ENCODE measurements around the gene SERTAD1.

The SERTAD1 gene

GRCh38 chr19:40394816-40395210 is 31.0 kb downstream of the SERTAD1 start:
- Histone ChIP-seq H3K9me3 (replicated peaks in 1 of 2; ENCODE audit: control insufficient read depth in 2 of 2, insufficient read depth in 1 of 2, low read depth in 1 of 2, low read length in 2 of 2) (no peaks in the 10 kb centered on the region), H2BK5ac (ENCODE audit: low read length) (no peak overlapping the region), H3K4me1 (ENCODE audit: control insufficient read depth in 2 of 2, insufficient read depth in 1 of 2, low read depth in 1 of 2, low read length in 2 of 2) (peaks cover 0 to 5% of the 10 kb centered on the region in 2 donors), H4K8ac (ENCODE audit: low read depth, low read length) (no peak overlapping the region), H2AFZ (ENCODE audit: low read length) (no peak overlapping the region), H3K23ac (ENCODE audit: low read depth, low read length, poor library complexity) (peak overlapping the region; percentile 44), H2BK12ac (ENCODE audit: low read length) (no peak overlapping the region), H3K4me2 (ENCODE audit: insufficient read depth, low read length, poor library complexity, severe bottlenecking) (no peak overlapping the region), H3K18ac (ENCODE audit: low read length) (peak overlapping the region; percentile 2), H4K91ac (ENCODE audit: low read depth, low read length, poor library complexity) (no peak overlapping the region), H2BK120ac (ENCODE audit: low read depth, low read length) (no peak overlapping the region), H3K14ac (ENCODE audit: low read length) (no peak overlapping the region), H3K27me3 (ENCODE audit: control insufficient read depth in 3 of 3, insufficient read depth in 3 of 3, low read depth in 1 of 3, low read length in 3 of 3) (peaks cover 0 to 5% (median 4%) of the 10 kb centered on the region in 3 experiments), H3K4me3 (ENCODE audit: low read length in 2 of 2) (no peak overlapping the region), H3K27ac (replicated peaks; ENCODE audit: low read length) (no peak overlapping the region), H3K36me3 (replicated peaks in 1 of 2; ENCODE audit: control insufficient read depth in 2 of 2, insufficient read depth in 2 of 2, low read length in 2 of 2) (no peaks in the 10 kb centered on the region), H2BK15ac (ENCODE audit: low read length) (peak overlapping the region; percentile 62), H2AK5ac (ENCODE audit: low read depth, low read length) (peak overlapping the region; percentile 74), H3K79me1 (ENCODE audit: low read depth, low read length) (no peaks in the 10 kb centered on the region), H3K4ac (ENCODE audit: low read length) (no peak overlapping the region), H3K9ac (ENCODE audit: low read depth, low read length, poor library complexity) (peak overlapping the region; percentile 72)
- no peak for DNase-seq (ENCODE audit: low spot score)
- no CpG with 5 or more reads among the region's 13 CpGs for WGBS, 2 donors (ENCODE audit: extremely low coverage in 2 of 2, insufficient read length in 2 of 2, insufficient replicate concordance in 1 of 2)

DNA sequence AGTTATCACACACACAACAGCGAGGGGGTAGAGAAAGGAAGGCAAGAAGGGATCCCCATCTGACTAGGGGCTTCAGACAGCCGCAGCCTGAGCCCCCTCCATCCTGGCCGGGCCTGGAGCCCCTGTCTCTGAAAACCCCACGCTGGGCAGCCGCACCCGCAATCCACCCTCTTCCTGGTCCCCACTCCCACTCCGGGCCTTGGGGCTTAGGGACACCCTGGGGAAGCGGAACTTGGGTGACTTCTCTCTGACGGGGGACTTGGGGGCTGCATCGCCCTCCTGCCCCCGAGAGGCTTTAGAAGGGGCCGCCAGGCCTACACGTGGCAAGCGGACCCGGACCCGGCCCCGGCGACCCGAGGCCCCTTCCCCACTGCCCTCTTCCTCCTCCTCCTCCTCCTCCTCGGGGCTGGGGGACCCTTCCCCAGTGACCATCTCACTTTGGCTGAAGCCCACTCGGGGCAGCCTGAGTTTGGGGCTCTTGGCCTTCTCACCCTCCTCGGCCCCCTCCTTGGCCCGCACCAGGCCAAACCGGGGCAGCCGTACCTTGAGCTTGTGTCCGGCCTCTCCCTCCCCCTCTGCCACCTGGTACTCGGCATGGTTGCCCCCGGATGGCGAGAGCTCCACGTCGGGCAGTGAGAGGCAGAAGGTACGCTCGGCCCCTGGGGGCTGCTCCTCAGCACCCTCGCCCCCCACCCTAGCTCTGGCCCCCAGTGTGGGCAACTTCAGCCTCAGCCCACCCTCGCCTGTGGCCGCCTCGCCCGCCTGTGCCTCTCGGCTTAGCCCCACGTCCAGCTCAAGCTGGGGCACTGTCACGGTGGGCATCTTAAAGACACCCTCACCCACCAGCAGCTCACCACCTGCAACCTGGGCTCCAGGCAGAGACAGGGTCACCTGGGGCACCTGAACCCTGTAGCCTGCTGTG is 31.6 kb downstream of the SERTAD1 start:
- Histone ChIP-seq H2BK5ac (ENCODE audit: low read length) (no peak overlapping the region), H4K91ac (ENCODE audit: low read depth, low read length, poor library complexity) (no peak overlapping the region), H3K79me1 (ENCODE audit: low read depth, low read length) (no peaks in the 10 kb centered on the region), H2BK15ac (ENCODE audit: low read length) (peak overlapping the region; percentile 51), H3K23ac (ENCODE audit: low read depth, low read length, poor library complexity) (no peak overlapping the region), H3K27ac (replicated peaks; ENCODE audit: low read length) (no peak overlapping the region), H3K36me3 (replicated peaks in 1 of 2; ENCODE audit: control insufficient read depth in 2 of 2, insufficient read depth in 2 of 2, low read length in 2 of 2) (no peaks in the 10 kb centered on the region), H3K9me3 (replicated peaks in 1 of 2; ENCODE audit: control insufficient read depth in 2 of 2, insufficient read depth in 1 of 2, low read depth in 1 of 2, low read length in 2 of 2) (no peaks in the 10 kb centered on the region), H2BK12ac (ENCODE audit: low read length) (peak overlapping the region; percentile 68), H3K9ac (ENCODE audit: low read depth, low read length, poor library complexity) (peak overlapping the region; percentile 50), H3K4me2 (ENCODE audit: insufficient read depth, low read length, poor library complexity, severe bottlenecking) (no peak overlapping the region), H4K8ac (ENCODE audit: low read depth, low read length) (no peak overlapping the region), H3K4ac (ENCODE audit: low read length) (no peak overlapping the region), H3K18ac (ENCODE audit: low read length) (peak overlapping the region; percentile 2), H3K14ac (ENCODE audit: low read length) (no peak overlapping the region), H2AK5ac (ENCODE audit: low read depth, low read length) (peak overlapping the region; percentile 74), H3K4me1 (ENCODE audit: control insufficient read depth in 2 of 2, insufficient read depth in 1 of 2, low read depth in 1 of 2, low read length in 2 of 2) (peaks cover 0 to 5% of the 10 kb centered on the region in 2 donors), H2AFZ (ENCODE audit: low read length) (no peak overlapping the region), H3K27me3 (ENCODE audit: control insufficient read depth in 3 of 3, insufficient read depth in 3 of 3, low read depth in 1 of 3, low read length in 3 of 3) (peaks cover 0 to 5% (median 4%) of the 10 kb centered on the region in 3 experiments), H3K4me3 (ENCODE audit: low read length in 2 of 2) (no peak overlapping the region), H2BK120ac (ENCODE audit: low read depth, low read length) (no peak overlapping the region)
- no CpG with 5 or more reads among the region's 41 CpGs for WGBS, 2 donors (ENCODE audit: extremely low coverage in 2 of 2, insufficient read length in 2 of 2, insufficient replicate concordance in 1 of 2)
- DNase-seq (ENCODE audit: low spot score), result no peak

DNA sequence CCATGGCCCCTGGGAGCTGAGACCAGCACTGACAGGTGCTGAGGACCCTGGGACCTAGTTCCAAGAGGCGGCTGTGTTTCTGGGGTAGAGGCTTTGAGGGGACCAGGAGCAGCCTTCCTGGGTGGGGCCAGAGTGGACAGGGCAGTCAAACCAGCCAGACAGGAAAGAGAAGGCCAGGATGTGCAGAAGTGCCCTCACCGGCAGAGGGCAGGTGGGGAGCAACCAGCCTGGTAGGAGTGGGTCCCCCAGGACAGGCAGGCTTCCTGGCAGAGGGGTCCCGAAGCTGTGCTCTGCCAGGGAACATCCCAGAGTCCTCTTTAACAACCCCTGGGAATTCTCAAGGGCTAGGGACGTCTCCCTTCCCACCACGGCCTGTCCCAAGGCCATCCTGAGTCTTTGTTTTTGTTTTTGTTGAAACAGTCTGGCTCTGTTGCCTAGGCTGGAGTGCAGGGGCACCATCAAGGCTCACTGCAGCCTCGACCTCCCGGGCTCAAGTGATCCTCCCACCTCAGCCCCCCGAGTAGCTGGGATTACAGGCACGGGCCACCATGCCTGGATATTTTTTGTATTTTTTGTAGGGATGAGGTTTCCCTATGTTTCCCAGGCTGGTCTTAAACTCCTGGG is 32.8 kb downstream of the SERTAD1 start:
- no peak overlapping the region for H3K27ac ChIP-seq (replicated peaks; ENCODE audit: low read length)
- H3K27me3 ChIP-seq (ENCODE audit: control insufficient read depth in 3 of 3, insufficient read depth in 3 of 3, low read depth in 1 of 3, low read length in 3 of 3), result peaks cover 0 to 5% (median 0%) of the 10 kb centered on the region in 3 experiments
- no peaks in the 10 kb centered on the region for H3K36me3 ChIP-seq (replicated peaks in 1 of 2; ENCODE audit: control insufficient read depth in 2 of 2, insufficient read depth in 2 of 2, low read length in 2 of 2)
- no peak overlapping the region for H3K4me2 ChIP-seq (ENCODE audit: insufficient read depth, low read length, poor library complexity, severe bottlenecking)
- H2AK5ac ChIP-seq (ENCODE audit: low read depth, low read length), result no peak overlapping the region
- peak overlapping the region; percentile 5 for H3K18ac ChIP-seq (ENCODE audit: low read length)
- H4K91ac ChIP-seq (ENCODE audit: low read depth, low read length, poor library complexity), result no peak overlapping the region
- H2BK15ac ChIP-seq (ENCODE audit: low read length), result no peak overlapping the region
- H3K9me3 ChIP-seq (replicated peaks in 1 of 2; ENCODE audit: control insufficient read depth in 2 of 2, insufficient read depth in 1 of 2, low read depth in 1 of 2, low read length in 2 of 2), result no peaks in the 10 kb centered on the region
- H2BK120ac ChIP-seq (ENCODE audit: low read depth, low read length), result no peak overlapping the region
- H2BK5ac ChIP-seq (ENCODE audit: low read length), result no peak overlapping the region
- no peaks in the 10 kb centered on the region for H3K4me1 ChIP-seq (ENCODE audit: control insufficient read depth in 2 of 2, insufficient read depth in 1 of 2, low read depth in 1 of 2, low read length in 2 of 2)
- H3K4me3 ChIP-seq (ENCODE audit: low read length in 2 of 2), result no peak overlapping the region
- no peak overlapping the region for H3K4ac ChIP-seq (ENCODE audit: low read length)
- DNase-seq (ENCODE audit: low spot score), result no peak
- no peaks in the 10 kb centered on the region for H3K79me1 ChIP-seq (ENCODE audit: low read depth, low read length)
- no peak overlapping the region for H2BK12ac ChIP-seq (ENCODE audit: low read length)
- H3K9ac ChIP-seq (ENCODE audit: low read depth, low read length, poor library complexity), result no peak overlapping the region
- WGBS, 2 donors (ENCODE audit: extremely low coverage in 2 of 2, insufficient read length in 2 of 2, insufficient replicate concordance in 1 of 2), result no CpG with 5 or more reads among the region's 9 CpGs
- no peak overlapping the region for H3K23ac ChIP-seq (ENCODE audit: low read depth, low read length, poor library complexity)
- no peak overlapping the region for H4K8ac ChIP-seq (ENCODE audit: low read depth, low read length)
- no peak overlapping the region for H3K14ac ChIP-seq (ENCODE audit: low read length)
- no peak overlapping the region for H2AFZ ChIP-seq (ENCODE audit: low read length)

GRCh38 chr19:40392123-40392522 is 33.7 kb downstream of the SERTAD1 start:
- H2BK5ac ChIP-seq (ENCODE audit: low read length), result no peak overlapping the region
- no peak overlapping the region for H2BK120ac ChIP-seq (ENCODE audit: low read depth, low read length)
- WGBS, 2 donors (ENCODE audit: extremely low coverage in 2 of 2, insufficient read length in 2 of 2, insufficient replicate concordance in 1 of 2), result no CpG with 5 or more reads among the region's 8 CpGs
- H3K9ac ChIP-seq (ENCODE audit: low read depth, low read length, poor library complexity), result no peak overlapping the region
- no peaks in the 10 kb centered on the region for H3K9me3 ChIP-seq (replicated peaks in 1 of 2; ENCODE audit: control insufficient read depth in 2 of 2, insufficient read depth in 1 of 2, low read depth in 1 of 2, low read length in 2 of 2)
- peak overlapping the region; percentile 7 for H3K18ac ChIP-seq (ENCODE audit: low read length)
- no peak overlapping the region for H4K91ac ChIP-seq (ENCODE audit: low read depth, low read length, poor library complexity)
- no peak overlapping the region for H3K4ac ChIP-seq (ENCODE audit: low read length)
- H3K79me1 ChIP-seq (ENCODE audit: low read depth, low read length), result no peaks in the 10 kb centered on the region
- H2AK5ac ChIP-seq (ENCODE audit: low read depth, low read length), result no peak overlapping the region
- H2BK15ac ChIP-seq (ENCODE audit: low read length), result no peak overlapping the region
- H3K4me1 ChIP-seq (ENCODE audit: control insufficient read depth in 2 of 2, insufficient read depth in 1 of 2, low read depth in 1 of 2, low read length in 2 of 2), result no peaks in the 10 kb centered on the region
- H3K27me3 ChIP-seq (ENCODE audit: control insufficient read depth in 3 of 3, insufficient read depth in 3 of 3, low read depth in 1 of 3, low read length in 3 of 3), result peaks cover 0 to 5% (median 0%) of the 10 kb centered on the region in 3 experiments
- no peak overlapping the region for H3K23ac ChIP-seq (ENCODE audit: low read depth, low read length, poor library complexity)
- no peak overlapping the region for H3K27ac ChIP-seq (replicated peaks; ENCODE audit: low read length)
- H3K4me3 ChIP-seq (ENCODE audit: low read length in 2 of 2), result no peak overlapping the region
- H3K4me2 ChIP-seq (ENCODE audit: insufficient read depth, low read length, poor library complexity, severe bottlenecking), result no peak overlapping the region
- no peak for DNase-seq (ENCODE audit: low spot score)
- no peak overlapping the region for H2BK12ac ChIP-seq (ENCODE audit: low read length)
- no peak overlapping the region for H3K14ac ChIP-seq (ENCODE audit: low read length)
- H4K8ac ChIP-seq (ENCODE audit: low read depth, low read length), result no peak overlapping the region
- H3K36me3 ChIP-seq (replicated peaks in 1 of 2; ENCODE audit: control insufficient read depth in 2 of 2, insufficient read depth in 2 of 2, low read length in 2 of 2), result no peaks in the 10 kb centered on the region
- H2AFZ ChIP-seq (ENCODE audit: low read length), result no peak overlapping the region

Data from neuronal stem cell (in vitro differentiated cells).